HL-60 (cell line): Measurements from ENCODE around the gene SLC35A4.

Source experiments
- CTCF ChIP-seq: IDR thresholded peaks from one replicate; pipeline ENCODE4 v1.5.1; 2011; ENCODE audit warnings: low read length, control low read depth, inconsistent platforms; ENCODE audit not compliant: insufficient read depth
- POLR2AphosphoS5 ChIP-seq: IDR thresholded peaks from 2 replicates; pipeline ENCODE4 v1.6.1; 2012; ENCODE audit warnings: low read depth

GRCh38 chr5:140611020-140611521 lies 46.4 kb downstream of the SLC35A4 start:
- no peak for TF ChIP-seq CTCF
- TF ChIP-seq POLR2AphosphoS5 = no peak
